HG02885 (cell line): ENCODE data around the gene F12.

Experiments
- ATAC-seq: cut with Tn5 transposase; IDR thresholded peaks from one replicate; pipeline ENCODE4 v1.9.1; 2021; ENCODE audit warnings: mild to moderate bottlenecking; ENCODE audit not compliant: unreplicated experiment, poor library complexity

The F12 gene

GRCh38 chr5:177433658-177434217 lies 24.4 kb upstream of the F12 start:
- ATAC-seq, result no peak

DNA sequence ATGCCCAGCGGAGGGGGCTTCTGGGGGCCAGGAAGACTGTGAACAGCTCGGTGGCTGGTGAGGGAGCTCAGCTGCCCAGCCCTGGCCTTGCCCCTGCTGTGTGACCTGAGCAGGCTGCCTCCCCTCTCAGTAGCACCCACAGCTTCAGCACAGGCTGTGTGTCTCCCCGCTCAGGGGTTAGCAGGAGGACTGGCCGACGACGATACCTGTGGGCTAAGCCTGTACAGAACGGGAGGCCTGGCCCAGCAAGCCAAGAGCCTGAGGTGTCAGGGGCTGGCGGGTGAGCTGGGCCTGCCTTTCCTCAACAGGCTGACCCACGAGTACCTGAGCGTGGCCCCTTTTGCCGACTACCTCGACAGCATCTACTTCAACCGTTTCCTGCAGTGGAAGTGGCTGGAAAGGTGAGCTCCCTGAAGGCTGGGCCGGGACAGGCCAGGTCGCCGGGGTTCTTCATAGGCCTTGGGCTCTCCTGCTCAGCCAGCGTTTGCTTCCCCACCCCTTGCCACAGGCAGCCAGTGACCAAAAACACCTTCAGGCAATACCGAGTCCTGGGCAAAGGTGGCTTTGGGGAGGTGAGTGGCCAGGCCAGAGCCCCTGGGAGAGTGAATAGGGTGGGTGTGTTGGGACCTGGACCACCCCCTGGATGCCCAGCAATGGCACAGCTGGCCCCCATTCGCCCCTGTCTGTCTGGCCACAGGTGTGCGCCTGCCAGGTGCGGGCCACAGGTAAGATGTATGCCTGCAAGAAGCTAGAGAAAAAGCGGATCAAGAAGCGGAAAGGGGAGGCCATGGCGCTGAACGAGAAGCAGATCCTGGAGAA lies 23.7 kb upstream of the F12 start:
- ATAC-seq, result no peak

DNA sequence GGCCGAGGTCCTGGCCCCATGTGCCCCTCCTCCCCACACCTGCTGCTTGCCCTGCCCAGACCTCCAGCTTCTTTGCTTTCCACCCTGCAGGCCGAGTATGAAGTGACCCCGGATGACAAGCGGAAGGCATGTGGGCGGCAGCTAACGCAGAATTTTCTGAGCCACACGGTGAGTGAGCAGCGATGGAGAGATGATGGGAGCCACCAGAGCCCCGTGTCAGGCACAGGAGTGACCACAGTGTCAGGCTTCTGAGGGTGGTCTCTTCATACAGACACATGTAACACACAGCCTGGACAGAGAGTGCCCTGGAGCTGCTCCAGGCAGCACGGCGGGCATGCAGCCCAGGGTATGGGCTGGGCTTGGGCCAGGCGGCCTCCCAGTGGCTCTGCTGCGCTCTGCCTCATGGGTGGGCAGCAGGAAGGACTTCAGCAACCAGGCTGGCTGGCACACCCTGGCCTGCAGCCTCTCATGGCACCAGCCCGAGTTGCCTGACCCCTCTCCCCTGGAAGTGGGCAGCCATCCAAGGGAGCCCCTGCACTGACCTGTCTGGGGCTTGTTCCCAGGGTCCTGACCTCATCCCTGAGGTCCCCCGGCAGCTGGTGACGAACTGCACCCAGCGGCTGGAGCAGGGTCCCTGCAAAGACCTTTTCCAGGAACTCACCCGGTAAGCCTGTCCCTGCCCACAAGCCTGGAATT lies 22.9 kb upstream of the F12 start:
- ATAC-seq, result no peak

GRCh38 chr5:177431317-177432142 lies 22.2 kb upstream of the F12 start:
- peak; percentile 41 for ATAC-seq

DNA sequence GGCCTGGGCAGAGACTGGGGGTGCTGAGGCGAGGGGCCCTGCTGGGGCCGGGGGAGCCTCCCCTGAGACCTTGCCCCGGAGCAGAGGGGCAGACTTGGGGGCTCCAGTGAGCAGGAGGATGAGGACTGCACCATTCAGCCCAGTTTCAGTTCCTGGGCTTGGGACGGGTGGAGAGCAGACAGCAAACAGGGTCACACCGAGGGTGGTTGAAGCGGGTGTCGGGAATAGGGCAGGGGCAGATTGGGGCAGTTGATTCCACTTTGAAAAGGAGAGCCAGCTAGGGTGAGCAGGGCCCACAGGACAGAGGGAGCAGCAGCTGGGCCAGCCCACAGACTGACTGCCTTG lies 21.6 kb upstream of the F12 start:
- ATAC-seq, result no peak

GRCh38 chr5:177430140-177430951 lies 21.0 kb upstream of the F12 start:
- ATAC-seq, result no peak

- no peak for ATAC-seq
These were observed 20.1 kb upstream of the F12 start for GRCh38 chr5:177429248-177430040.

DNA sequence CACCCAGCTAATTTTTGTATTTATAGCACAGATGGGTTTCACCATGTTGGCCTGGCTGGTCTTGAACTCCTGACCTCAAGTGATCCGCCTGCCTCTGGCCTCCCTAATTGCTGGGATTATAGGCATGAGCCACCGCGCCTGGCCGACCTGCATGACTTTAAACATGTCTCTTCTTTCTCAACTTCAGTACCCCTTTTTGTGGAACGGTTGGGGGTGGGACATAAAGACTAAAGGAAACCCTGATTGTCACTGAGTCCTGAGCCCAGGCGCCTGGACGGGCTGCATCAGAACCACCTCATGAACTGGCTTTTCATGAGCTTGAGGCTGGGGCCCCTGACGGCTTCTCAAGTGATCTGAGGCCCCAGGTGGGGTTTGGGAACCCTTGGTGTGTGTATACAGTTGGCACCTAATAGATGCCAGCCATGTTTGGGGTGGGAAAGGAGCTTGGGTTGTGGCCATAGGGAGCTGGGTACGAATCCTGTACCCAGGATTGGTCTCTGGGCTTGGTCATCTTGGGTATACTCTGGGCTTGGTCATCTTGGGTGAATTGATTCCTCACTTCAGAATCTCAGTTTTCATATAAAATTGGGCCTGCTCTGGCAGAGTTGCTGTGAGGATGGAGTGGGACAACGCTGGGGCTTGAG lies 19.3 kb upstream of the F12 start:
- no peak for ATAC-seq

DNA sequence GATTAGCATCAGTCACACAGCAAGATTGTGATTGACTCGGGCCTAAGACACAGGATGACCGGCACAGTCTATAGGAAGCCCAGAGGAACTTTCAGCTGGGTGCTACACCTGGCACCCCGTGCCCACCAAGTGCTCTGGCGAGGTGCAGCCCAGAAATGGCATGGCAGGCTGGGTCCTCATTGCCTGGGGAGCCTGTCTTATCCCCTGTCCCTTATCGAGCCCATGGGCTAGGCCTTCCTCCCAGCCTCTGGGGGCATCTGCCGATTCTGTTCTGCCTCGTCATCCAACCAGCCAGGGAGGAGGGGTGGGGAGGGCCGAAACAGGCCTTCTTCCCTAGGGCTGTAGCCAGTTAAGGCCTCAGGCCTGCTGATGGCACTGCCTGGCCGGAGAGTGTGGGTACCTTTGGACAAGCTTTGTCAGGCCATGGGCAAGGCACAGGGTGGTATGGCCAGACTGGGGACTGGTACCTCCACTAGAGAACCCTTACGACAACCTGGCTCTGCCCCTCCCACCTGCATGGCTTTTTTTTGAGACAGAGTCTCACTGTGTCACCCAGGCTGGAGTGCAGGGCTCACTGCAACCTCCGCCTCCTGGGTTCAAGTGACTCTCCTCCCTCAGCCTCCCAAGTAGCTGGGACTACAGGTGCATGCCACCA lies 18.7 kb upstream of the F12 start:
- no peak for ATAC-seq

GRCh38 chr5:177427211-177427822 lies 18.0 kb upstream of the F12 start:
- no peak for ATAC-seq

GRCh38 chr5:177426566-177427210 lies 17.3 kb upstream of the F12 start, which contains the start of gene GRK6:
Gene GRK6 (plus strand): TSS chr5:177426676. CDS start chr5:177426846, 170 bp downstream.
- ATAC-seq, result peak; percentile 16

- peak; percentile 80 for ATAC-seq
These were observed 16.6 kb upstream of the F12 start for GRCh38 chr5:177425801-177426565.

- ATAC-seq, result no peak
These were observed 15.9 kb upstream of the F12 start for GRCh38 chr5:177425196-177425800.

DNA sequence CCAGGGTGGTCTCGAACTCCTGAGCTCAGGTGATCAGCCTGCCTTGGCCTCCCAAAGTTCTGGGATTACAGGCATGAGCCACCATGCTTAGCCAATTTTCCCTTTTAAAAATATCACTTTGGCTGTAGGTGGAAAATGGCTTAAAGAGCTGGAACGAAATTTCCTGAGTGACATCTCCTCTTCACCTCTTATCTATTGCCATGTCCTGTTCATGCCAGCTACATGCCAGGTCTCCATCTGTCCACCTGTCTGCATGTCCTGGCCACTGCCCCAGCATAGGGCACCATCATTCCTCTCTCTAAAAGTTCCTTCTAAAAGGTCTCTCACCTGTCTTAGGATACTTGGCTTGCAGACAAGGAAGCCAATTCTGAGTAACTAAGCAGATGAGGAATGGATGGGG lies 14.3 kb upstream of the F12 start:
- no peak for ATAC-seq

- ATAC-seq, result no peak
These were observed 11.9 kb upstream of the F12 start for GRCh38 chr5:177421062-177421798.
